TTC549 (cell line): ENCODE measurements around the gene TMEM138.

Experiments
- FAIRE-seq: peaks from 2 replicates; lab custom pipeline; 2012; peaks lifted over from hg19 to GRCh38; lab: Jason Lieb, UNC

Gene TMEM138

DNA sequence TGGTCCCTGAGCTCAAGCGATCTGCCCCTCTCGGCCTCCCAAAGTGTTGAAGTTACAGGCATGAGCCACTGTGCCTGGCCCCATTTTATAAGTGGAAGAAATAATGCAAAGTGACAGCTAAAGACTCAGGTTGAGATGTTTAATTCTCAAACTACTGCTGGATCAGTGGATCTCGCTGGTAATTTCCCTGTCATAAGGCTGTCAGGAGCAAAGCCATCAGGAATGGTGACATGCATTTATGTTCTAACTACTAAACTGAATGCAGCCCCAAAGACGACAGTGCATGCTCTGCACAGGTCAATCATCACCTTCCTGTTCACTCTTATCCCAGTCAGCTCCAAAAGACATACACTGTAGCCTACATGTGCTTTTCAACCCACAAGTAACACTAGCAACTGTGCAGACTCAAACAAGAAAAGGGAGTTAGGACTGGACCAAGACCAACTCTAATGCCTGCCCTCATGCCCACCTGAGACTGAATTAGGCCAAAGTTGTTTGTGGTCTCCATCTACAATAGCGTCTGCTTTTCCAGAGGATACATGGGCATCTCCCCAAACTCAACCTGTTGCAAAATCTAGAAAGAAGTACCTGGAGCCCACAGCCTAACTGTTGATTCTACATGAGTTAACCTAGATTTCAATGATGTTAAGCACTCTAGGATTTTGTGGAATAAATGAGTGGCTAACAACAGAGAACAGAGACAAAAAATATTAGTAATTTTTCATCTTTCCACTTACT is 45.0 kb downstream of the TMEM138 start:
- FAIRE-seq, result no peak

DNA sequence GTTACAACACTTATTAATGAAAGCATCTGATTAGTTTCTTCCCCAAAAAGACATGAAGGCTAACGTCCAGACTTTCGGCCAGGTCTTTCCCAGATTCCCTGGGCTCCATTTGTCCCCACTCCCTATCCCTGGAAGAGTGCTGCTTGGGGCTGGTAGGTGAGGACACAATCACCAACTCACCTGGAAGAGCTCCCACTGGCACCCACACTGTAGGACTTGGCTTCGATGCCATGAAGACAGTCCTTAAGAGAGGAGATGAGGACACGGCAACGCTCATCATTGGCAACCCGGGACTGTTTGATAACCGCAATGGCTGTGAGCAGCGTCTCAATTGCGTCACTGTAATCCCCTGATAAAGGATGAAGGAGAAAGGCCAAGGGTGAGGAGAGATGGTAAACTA is 49.4 kb downstream of the TMEM138 start:
- FAIRE-seq, result no peak

DNA sequence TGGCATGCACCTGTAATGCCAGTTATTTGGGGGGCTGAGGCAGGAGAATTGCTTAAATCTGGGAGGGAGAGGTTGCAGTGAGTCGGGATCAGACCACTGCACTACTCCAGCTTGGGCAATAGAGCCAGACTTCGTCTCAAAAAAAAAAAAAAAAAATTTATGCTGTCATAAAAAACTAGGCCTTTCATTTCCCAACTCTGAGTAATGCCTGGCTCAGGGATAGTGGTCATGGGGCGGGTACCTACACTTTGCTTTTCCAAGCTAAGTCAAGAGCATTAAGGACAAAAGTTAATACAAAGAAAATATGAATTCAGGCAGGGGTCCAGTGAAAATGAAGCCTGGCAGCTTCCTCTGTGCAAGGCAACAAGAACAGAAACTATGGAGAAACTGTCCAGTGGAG is 51.3 kb downstream of the TMEM138 start:
- no peak for FAIRE-seq

DNA sequence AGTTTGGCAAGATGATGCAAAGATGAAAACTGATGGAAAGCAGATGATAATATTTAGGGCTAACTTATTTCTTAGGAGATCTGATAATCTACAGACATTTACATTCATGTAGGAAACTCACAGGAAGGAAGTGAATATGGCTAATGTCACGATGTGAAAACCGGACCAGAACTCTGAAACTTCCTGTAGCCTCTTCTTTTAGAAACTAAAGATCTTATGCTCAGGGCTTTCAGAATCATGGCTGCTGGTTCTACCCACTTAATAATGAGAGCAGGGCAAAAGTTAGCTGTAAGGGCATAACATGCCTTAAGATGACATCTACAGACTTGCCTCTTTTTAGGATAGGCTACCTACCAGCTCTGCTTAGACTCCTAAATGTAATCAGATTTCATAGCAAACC is 52.4 kb downstream of the TMEM138 start:
- FAIRE-seq, result no peak

DNA sequence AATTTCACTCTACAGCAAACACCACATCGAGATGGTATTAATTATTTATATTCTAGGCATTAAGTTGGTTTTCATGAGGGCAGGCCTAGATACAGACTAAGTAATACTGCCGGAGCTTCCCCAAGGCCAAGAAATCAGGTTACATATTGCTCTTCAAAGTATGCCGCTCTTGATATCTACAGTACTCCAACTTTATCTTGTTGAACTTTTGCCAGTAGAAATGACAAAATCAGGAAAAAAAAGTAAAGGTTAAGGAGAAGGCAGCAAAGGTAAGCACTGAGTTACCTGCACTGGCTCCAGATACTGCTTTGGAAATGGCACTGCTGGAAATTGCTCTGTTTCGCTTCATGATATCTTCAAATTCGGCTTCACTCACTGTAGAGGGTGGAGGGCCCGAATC is 53.2 kb downstream of the TMEM138 start:
- FAIRE-seq, result no peak

DNA sequence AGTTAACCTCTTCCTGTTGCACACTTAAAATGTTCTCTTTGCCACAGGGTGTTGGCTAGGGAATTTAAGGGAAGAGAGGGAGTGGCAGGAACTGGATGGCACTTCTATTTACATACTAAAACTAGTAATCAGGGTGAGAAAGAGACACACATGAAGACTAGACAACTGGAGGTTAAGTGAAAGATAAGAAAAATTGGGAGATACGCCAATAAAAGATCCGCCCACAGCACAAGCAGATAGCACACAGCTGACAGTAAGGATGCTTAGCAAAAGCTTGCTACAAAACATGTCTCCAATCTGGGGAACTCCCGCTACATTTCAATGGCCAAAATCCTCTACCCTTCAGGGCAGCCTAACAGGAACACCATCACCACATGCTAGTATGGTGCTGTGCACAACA is 54.8 kb downstream of the TMEM138 start:
- no peak for FAIRE-seq

DNA sequence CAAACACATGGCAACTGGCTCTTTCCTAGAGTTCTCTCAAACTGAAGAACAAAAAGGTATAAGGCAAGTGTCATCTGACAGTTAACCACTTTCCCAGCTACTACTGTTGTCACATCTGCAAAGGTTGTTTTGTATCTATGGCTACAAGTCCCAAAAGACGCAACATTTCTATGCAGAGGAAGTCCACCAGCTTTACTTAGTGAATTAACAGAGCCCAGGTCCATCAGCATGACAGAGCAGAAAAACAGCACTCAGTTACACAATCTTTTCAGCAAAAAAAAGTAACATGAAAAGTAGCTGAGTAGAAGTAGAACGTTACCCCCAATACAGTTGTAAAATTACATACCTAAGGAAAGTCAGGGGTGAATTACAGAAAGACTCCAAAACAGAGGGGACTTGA is 55.5 kb downstream of the TMEM138 start:
- FAIRE-seq, result no peak

DNA sequence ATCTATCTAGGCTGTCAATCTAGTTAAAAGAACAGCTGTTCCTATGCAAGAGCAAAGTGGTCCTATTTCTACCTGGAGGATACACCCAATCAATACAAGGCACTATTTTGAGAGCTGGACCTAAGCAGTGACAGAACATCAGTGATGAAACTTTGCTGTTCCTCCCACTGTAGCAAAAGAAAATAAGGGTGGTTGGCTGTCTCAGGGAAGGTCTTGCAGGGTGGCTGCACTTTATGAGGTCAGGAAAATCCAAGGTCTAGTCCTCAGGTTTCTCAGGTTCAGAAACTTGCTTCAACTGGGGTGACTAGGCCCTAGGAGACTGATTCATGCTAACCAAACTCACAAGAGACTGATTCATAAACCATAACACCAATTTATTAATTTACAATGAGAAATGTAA is 56.0 kb downstream of the TMEM138 start:
- no peak for FAIRE-seq
